GM13977 (cell line): ENCODE measurements around the gene HORMAD2.

Experiments used
- DNase-seq: peaks from one replicate; pipeline ENCODE4 v3.0.0; 2012; ENCODE audit warnings: low spot score
- CTCF ChIP-seq: IDR thresholded peaks from 2 replicates; pipeline ENCODE4 v1.5.1; 2012; ENCODE audit warnings: mild to moderate bottlenecking, control low read depth; ENCODE audit not compliant: insufficient read depth; ENCODE audit errors: extremely low read depth, missing control alignments
- in situ Hi-C: fragments of 300-500 bp; cut with MboI; formaldehyde crosslinking; loops from one replicate; pipeline ENCODE4 v1.12.0; 2022; ENCODE audit warnings: low sequenced_read_pairs, low pct_unique_long_range_greater_than_20kb, mixed read lengths, inconsistent platforms; ENCODE audit not compliant: unreplicated experiment

Gene HORMAD2

DNA sequence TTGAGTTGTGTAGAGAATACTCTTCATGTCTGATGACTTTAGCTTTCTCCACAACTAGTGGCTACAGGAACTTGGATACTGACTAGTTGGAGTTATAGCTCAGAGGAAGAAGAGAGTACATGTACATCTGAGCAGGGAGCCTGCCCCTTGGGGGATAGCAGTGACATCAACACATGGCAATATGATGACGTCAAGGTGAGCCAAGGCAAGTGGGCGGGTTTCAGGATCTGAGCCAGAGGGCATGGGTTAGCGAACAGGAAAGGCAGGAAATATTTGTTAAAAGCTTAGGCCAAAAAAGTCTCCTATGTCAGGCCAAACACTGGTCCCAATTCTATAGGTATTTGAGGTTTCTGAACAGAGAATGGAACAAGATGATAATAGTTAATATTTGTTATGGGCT lies 42.0 kb upstream of the HORMAD2 start:
- DNase-seq = no peak

DNA sequence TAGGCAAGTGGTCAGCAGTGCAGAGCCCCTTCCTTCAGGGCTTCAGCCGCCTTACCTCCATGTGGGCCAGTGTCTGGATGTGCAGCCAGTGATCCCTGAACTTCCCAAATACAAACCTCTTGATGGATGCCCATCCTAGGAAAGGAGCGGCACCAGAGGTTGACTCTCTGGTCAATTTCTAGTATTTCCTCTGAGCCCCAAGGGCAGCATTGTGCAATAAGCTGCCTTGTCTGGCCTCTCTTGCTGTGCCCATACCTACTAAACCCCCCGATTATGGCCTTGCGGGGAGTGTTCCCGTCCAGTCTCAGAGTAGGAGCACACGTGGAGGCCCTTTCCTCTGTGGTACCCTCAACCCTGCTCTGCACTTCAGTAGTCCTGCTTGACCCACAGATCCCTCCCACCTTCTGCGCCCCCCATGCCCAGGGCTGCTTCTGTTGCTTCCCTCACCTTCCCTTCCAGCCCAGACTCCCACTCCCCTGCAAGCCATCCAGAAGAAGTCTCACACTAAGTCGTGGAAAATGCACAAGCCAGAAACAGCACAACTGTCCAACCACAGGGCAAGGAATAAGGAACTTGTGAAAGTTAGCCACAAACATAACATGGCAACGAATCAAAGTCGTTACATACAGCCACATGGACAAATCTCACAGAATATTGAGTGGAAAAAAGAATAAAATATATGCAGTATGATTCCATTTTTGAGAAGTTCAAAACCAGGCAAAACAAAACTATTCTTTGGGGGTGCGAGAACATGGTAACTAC lies 39.6 kb upstream of the HORMAD2 start:
- no peak for DNase-seq
- no peak for TF ChIP-seq CTCF
- in situ Hi-C loops = no loop called here

More for the DNA sequence above, 42.0 kb upstream of the HORMAD2 start:
- in situ Hi-C loops = no loop called here
- TF ChIP-seq CTCF = no peak

DNA sequence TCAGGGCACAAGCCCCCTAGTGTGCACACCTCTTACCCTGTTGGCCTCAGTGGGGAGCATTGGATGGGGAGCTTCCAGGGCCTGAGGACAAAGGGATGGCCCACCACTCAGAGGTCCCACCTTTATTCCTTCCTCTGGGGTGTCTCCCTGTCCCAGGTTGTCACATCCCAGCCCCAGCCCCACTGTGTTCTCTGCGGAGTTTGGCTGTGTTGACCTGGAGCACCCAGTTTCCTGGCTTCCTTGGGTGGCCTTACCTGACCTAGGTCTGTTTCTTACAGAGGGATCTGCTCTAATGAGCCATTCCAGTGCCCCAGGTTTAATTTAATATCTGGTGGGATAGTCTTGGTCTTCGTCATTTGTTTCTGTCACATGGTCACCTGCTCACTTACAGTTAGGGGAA lies 38.8 kb upstream of the HORMAD2 start:
- TF ChIP-seq CTCF = no peak
- in situ Hi-C loops = no loop called here

GRCh38 chr22:30041881-30042280 lies 38.4 kb upstream of the HORMAD2 start:
- in situ Hi-C loops = no loop called here
- no peak for DNase-seq
- TF ChIP-seq CTCF = no peak

More for the DNA sequence above, 38.8 kb upstream of the HORMAD2 start:
- DNase-seq = no peak

DNA sequence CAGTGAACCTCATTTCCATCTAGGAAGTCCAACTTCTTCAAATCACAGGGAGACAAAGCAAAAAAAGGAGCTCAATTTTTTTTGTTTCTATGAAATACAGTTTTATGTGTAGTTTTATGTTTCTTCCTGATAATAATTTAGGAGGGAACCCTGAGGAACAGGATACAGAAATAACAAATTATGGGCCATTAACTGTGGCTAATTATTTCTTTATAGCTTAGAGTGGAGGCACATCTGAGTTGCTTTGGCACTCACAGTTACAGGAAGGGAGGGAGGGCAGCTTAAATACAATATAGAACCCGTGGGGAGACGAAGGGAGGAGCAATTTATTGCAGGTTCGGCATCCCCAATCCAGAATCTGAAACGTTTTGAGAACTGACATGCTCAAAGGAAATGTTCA lies 37.1 kb upstream of the HORMAD2 start:
- DNase-seq = no peak
- no peak for TF ChIP-seq CTCF
- in situ Hi-C loops = no loop called here

GRCh38 chr22:30044369-30044768 lies 35.9 kb upstream of the HORMAD2 start:
- no peak for DNase-seq
- in situ Hi-C loops = no loop called here
- no peak for TF ChIP-seq CTCF
